GM12891 (cell line): ENCODE results near the gene NPTXR.

Experiments
- DNase-seq: peaks from one replicate; pipeline ENCODE4 v3.0.0; 2011; ENCODE audit warnings: low spot score; ENCODE audit not compliant: insufficient read length
- FAIRE-seq: peaks from 2 replicates; lab custom pipeline; 2011; peaks lifted over from hg19 to GRCh38; lab: Jason Lieb, UNC
- PAX5 ChIP-seq: IDR thresholded peaks from 2 replicates; pipeline ENCODE4 v1.6.1; 2011; ENCODE audit warnings: low read length, moderate library complexity, mild to moderate bottlenecking; ENCODE audit not compliant: insufficient read depth, severe bottlenecking
- POLR2A ChIP-seq: IDR thresholded peaks from 2 replicates; pipeline ENCODE4 v1.6.1; 2011; ENCODE audit warnings: low read depth, low read length, control low read depth
- POLR2AphosphoS5 ChIP-seq: IDR thresholded peaks from 2 replicates; pipeline ENCODE4 v1.6.1; 2011; ENCODE audit warnings: low read depth, low read length, control low read depth
- POU2F2 ChIP-seq: IDR thresholded peaks from 2 replicates; pipeline ENCODE4 v1.6.1; 2011; ENCODE audit warnings: low read depth, mild to moderate bottlenecking, control low read depth, low read length, moderate library complexity
- SPI1 ChIP-seq: IDR thresholded peaks from 2 replicates; pipeline ENCODE4 v1.6.1; 2011; ENCODE audit warnings: low read depth, low read length, control low read depth
- TAF1 ChIP-seq: IDR thresholded peaks from 2 replicates; pipeline ENCODE4 v1.6.1; 2011; ENCODE audit warnings: low read depth, low read length, control low read depth

Gene NPTXR

GRCh38 chr22:38788846-38789245 is 55.0 kb downstream of the NPTXR start:
- DNase-seq (no peak), FAIRE-seq (no peak)
- TF ChIP-seq POLR2AphosphoS5 (no peak), POLR2A (no peak), TAF1 (no peak), SPI1 (no peak), PAX5 (no peak), POU2F2 (no peak)

- no peak for FAIRE-seq
- TF ChIP-seq TAF1 (no peak), POU2F2 (no peak), POLR2A (no peak), POLR2AphosphoS5 (no peak), PAX5 (no peak), SPI1 (no peak)
- DNase-seq: no peak
Measured at GRCh38 chr22:38788021-38788816, 55.6 kb downstream of the NPTXR start.

- no peak for DNase-seq
- TF ChIP-seq TAF1 (no peak), POLR2A (no peak), POU2F2 (no peak), PAX5 (no peak), SPI1 (no peak), POLR2AphosphoS5 (no peak)
- no peak for FAIRE-seq
Measured at GRCh38 chr22:38786631-38787030, 57.2 kb downstream of the NPTXR start.

- TF ChIP-seq POLR2A: no peak
- DNase-seq (no peak), FAIRE-seq (no peak)
Measured at GRCh38 chr22:38784856-38785255, 59.0 kb downstream of the NPTXR start.

GRCh38 chr22:38784035-38784434 is 59.8 kb downstream of the NPTXR start:
- FAIRE-seq (no peak), DNase-seq (no peak)
- TF ChIP-seq TAF1 (no peak), SPI1 (no peak), PAX5 (no peak), POLR2A (no peak), POLR2AphosphoS5 (no peak), POU2F2 (no peak)

- no peak for DNase-seq
- no peak for TF ChIP-seq POLR2A
- no peak for TF ChIP-seq POU2F2
- no peak for TF ChIP-seq PAX5
- TF ChIP-seq TAF1: no peak
- no peak for TF ChIP-seq POLR2AphosphoS5
- no peak for TF ChIP-seq SPI1
- FAIRE-seq: no peak
Measured at GRCh38 chr22:38783095-38783615, 60.7 kb downstream of the NPTXR start.

GRCh38 chr22:38782402-38783094 is 61.3 kb downstream of the NPTXR start:
- no peak for FAIRE-seq
- TF ChIP-seq POLR2A: no peak
- no peak for TF ChIP-seq POU2F2
- TF ChIP-seq POLR2AphosphoS5: no peak
- no peak for TF ChIP-seq TAF1
- no peak for TF ChIP-seq PAX5
- no peak for TF ChIP-seq SPI1
- DNase-seq: no peak

GRCh38 chr22:38781033-38781432 is 62.8 kb downstream of the NPTXR start:
- DNase-seq: no peak
- TF ChIP-seq POLR2AphosphoS5: no peak
- no peak for TF ChIP-seq POU2F2
- no peak for TF ChIP-seq TAF1
- TF ChIP-seq SPI1: no peak
- no peak for TF ChIP-seq POLR2A
- no peak for TF ChIP-seq PAX5
- no peak for FAIRE-seq

- no peak for DNase-seq
- no peak for TF ChIP-seq PAX5
- no peak for TF ChIP-seq POLR2A
- TF ChIP-seq TAF1: no peak
- no peak for TF ChIP-seq SPI1
- TF ChIP-seq POU2F2: no peak
- no peak for TF ChIP-seq POLR2AphosphoS5
- FAIRE-seq: no peak
Measured at GRCh38 chr22:38777087-38777671, 66.6 kb downstream of the NPTXR start.

- FAIRE-seq (no peak), DNase-seq (no peak)
- no peak for TF ChIP-seq POLR2AphosphoS5
Measured at GRCh38 chr22:38776086-38776485, 67.7 kb downstream of the NPTXR start.
